C4-2B (cell line): Measurements from ENCODE around the gene IFNL4.
"Not testable (repeated sequence)": the region's sequence is repeated elsewhere in the genome, so short reads cannot be mapped to it uniquely, and the experiment has no call there.

Experiments
- H3K27ac ChIP-seq: fragments of 450-650 bp; 2 replicates; pipeline ENCODE4 v1.5.1; 2017
- CTCF ChIP-seq: fragments of 450-650 bp; conservative IDR thresholded peaks from 2 replicates; pipeline ENCODE4 v1.5.1; 2017; ENCODE audit warnings: mild to moderate bottlenecking
- ZFX ChIP-seq: fragments of 450-650 bp; IDR thresholded peaks from 2 replicates; pipeline ENCODE4 v1.6.1; 2017

Gene IFNL4

DNA sequence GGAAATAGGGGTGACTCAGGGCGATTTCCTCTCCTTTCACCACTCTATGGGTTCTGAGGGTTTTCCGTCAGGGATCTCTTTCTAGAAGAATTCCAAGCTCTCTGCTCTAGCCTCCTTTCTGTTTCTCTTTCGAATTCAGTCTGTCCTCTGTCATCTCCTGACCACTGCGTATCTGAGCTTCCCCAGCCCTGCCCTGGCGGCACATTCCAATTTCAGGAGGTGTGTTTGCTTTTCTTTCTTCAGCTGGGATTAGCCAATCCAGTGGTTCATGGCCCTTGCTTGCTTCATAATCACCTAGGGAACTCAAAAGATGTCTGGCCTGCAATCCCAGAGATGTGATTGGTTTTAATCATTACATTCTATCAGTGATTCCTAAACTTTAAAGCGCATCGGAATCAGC is 28.9 kb upstream of the IFNL4 start:
- TF ChIP-seq ZFX: no peak
- TF ChIP-seq CTCF: no peak

DNA sequence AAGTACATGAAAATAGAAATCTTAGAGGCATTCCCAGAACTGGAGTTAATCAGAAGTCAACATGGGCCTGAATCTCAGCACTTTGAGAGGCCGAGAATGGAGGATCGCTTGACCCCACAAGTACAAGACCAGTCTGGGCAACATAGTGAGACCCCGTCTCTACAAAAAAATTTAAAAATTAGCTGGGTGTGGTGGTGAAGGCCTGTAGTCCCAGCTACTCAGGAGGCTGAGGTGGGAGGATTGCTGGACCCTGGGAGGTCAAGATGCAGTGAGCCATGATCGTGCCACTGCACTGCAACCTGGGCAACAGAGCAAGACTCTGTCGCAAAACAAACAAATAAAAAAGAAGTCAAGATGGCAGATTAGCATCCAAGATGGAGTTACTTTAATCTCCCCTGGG is 28.1 kb upstream of the IFNL4 start:
- H3K27ac ChIP-seq: no peak overlapping the region
- no peak for TF ChIP-seq CTCF
- no peak for TF ChIP-seq ZFX

More for the DNA sequence above, 28.9 kb upstream of the IFNL4 start:
- H3K27ac ChIP-seq: no peak overlapping the region

DNA sequence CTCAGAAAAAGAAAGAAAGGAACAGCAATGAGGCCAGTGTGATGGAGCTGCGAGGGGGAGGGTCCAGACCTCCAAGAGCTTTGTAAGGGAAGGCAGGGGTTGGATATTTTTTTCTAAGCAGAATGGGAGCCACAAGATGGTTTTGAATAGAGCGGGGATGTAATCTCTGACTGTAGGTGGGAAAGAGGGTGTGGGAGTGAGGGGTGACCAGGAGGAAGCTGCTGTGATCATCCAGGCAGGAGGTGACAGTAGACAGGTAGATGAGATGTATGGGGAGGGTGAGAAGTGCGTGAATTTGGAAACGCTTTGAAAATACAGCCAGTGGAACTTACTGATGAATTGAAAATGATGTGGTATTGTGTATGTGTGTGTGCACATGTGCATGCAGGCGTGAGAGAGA is 26.9 kb upstream of the IFNL4 start:
- TF ChIP-seq ZFX: no peak
- no peak for TF ChIP-seq CTCF
- no peak overlapping the region for H3K27ac ChIP-seq

DNA sequence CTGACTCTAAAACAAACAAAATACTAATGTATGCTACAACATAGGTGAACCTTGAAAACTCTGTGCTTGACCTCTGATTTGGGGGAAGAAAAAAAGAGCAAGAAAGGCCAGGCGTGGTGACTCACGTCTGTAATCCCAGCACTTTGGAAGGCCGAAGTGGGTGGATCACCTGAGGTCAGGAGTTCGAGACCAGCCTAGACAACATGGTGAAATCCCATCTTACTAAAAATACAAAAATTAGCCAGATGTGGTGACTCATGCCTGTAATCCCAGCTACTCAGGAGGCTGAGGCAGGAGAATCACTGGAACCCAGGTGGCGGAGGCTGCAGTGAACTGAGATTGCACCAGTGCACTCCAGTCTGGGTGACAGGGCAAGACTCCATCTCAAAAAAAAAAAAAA is 25.2 kb upstream of the IFNL4 start:
- H3K27ac ChIP-seq: not testable (repeated sequence)

GRCh38 chr19:39270036-39270871 is 21.6 kb upstream of the IFNL4 start:
- TF ChIP-seq CTCF (no peak), ZFX (no peak)
- no peak overlapping the region for H3K27ac ChIP-seq

- H3K27ac ChIP-seq: not testable (repeated sequence)
These were observed 20.7 kb upstream of the IFNL4 start for GRCh38 chr19:39269369-39269768.

DNA sequence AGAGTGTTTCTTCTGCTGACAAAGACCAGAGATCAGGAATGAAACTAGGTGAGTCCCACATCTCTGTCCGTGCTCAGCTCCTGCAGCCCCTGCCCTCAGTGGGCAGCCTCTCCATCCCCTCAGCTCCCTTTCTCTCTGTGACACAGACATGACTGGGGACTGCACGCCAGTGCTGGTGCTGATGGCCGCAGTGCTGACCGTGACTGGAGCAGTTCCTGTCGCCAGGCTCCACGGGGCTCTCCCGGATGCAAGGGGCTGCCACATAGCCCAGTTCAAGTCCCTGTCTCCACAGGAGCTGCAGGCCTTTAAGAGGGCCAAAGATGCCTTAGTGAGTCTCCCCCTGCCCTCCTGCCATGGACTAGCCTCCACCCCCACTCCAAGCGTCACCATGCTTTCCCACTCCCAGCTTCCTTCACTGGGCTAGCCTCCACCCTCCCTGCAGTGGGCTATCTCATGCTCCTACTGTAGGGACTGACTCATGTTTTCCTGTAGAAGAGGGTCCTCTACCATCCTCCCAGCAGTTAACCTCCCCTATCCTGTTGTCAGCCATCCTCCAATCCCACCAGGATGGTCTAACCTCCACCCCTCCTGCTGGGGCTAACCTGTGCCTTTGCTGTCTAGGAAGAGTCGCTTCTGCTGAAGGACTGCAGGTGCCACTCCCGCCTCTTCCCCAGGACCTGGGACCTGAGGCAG is 20.0 kb upstream of the IFNL4 start:
- H3K27ac ChIP-seq: not testable (repeated sequence)

DNA sequence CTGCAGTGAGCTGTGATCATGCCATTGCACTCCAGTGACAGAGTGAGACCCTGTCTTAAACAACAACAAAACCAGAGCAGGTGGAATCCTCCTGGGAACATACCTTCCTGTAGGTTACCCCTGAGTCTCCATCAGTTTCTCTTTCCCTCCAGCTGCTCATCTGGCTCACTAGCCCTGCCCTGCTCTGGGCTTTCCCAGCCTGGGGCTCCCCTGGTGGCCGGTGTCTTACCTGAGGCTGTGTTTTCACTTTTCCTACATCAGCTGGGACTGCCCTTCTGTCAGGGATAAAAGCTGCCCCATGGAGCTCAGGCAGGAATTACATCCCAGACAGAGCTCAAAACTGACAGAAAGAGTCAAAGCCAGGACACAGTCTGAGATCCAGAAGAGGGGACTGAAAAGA is 19.4 kb upstream of the IFNL4 start, which contains the start of gene IFNL2:
Gene IFNL2 (plus strand): TSS at position 312 of the 400 bp plus-strand sequence. CDS start 173 bp downstream, outside the sequence.
- H3K27ac ChIP-seq: not testable (repeated sequence)

GRCh38 chr19:39265321-39265916 is 16.8 kb upstream of the IFNL4 start:
- TF ChIP-seq ZFX: no peak
- no peak for TF ChIP-seq CTCF
- no peak overlapping the region for H3K27ac ChIP-seq
